PC-3 (cell line): Measurements from ENCODE around the gene AFF3. TPM values are rescaled to one million over a fixed set of nuclear protein-coding genes. Genes with fewer than 3 reads are reported as not detected.
"Not testable (repeated sequence)": the region's sequence is repeated elsewhere in the genome, so short reads cannot be mapped to it uniquely, and the experiment has no call there.

Experiments used
- ATAC-seq: fragments of 200-7000 bp; cut with Tn5 transposase; 2 replicates; pipeline ENCODE4 v1.9.1; 2020; ENCODE audit warnings: mild to moderate bottlenecking, moderate library complexity
- BruUV-seq: library from RNA; stranded (reverse); fragments of 400-500 nt; replicated peaks from 2 replicates; lab custom pipeline; 2021; lab: Mats Ljungman, UMichigan
- CTCF ChIA-PET: fragments of 300-600 bp; sonication (Branson Sonifier 250); formaldehyde crosslinking; loops from one replicate; lab custom pipeline; 2022; ENCODE audit warnings: antibody characterized with exemption; lab: Charles Lee
- POLR2A ChIA-PET: fragments of 300-600 bp; sonication (Branson Sonifier 250); formaldehyde crosslinking; loops from one replicate; lab custom pipeline; 2022; ENCODE audit warnings: antibody characterized with exemption; ENCODE audit not compliant: unreplicated experiment; lab: Charles Lee
- DNase-seq: peaks from one replicate; pipeline ENCODE4 v3.0.0-alpha.2; 2015
- H2AFZ ChIP-seq: fragments of 300-600 bp; sonication (generic); 2 replicates; pipeline ENCODE4 v1.6.0; 2016; ENCODE audit warnings: antibody characterized with exemption, low read length
- H3F3A ChIP-seq: fragments of 300-600 bp; sonication (generic); one replicate; pipeline ENCODE4 v1.6.0; 2017; ENCODE audit warnings: antibody characterized with exemption, low read length, control low read depth, mild to moderate bottlenecking; ENCODE audit not compliant: unreplicated experiment
- H3K27ac ChIP-seq: fragments of 300-600 bp; sonication (generic); 2 replicates; pipeline ENCODE4 v1.5.1; 2016; ENCODE audit warnings: mild to moderate bottlenecking, low read length
- H3K27me3 ChIP-seq: fragments of 300-600 bp; sonication (generic); 2 replicates; pipeline ENCODE4 v1.6.1; 2016; ENCODE audit warnings: low read length, mixed read lengths
- H3K36me3 ChIP-seq: fragments of 300-600 bp; sonication (generic); 2 replicates; pipeline ENCODE4 v1.6.1; 2016; ENCODE audit warnings: low read depth, mixed run types, low read length, mixed read lengths
- H3K4me1 ChIP-seq: fragments of 300-600 bp; sonication (generic); 2 replicates; pipeline ENCODE4 v1.5.1; 2016; ENCODE audit warnings: low read length; ENCODE audit not compliant: insufficient read depth
- H3K4me2 ChIP-seq: fragments of 300-600 bp; sonication (generic); 2 replicates; pipeline ENCODE4 v1.6.0; 2016; ENCODE audit warnings: low read length
- H3K4me3 ChIP-seq: fragments of 300-600 bp; sonication (generic); 2 replicates; pipeline ENCODE4 v1.5.1; 2016; ENCODE audit warnings: mild to moderate bottlenecking, low read length, mixed read lengths
- H3K79me2 ChIP-seq: fragments of 300-600 bp; sonication (generic); 2 replicates; pipeline ENCODE4 v1.6.1; 2017; ENCODE audit warnings: low read length, mixed read lengths
- H3K9ac ChIP-seq: fragments of 300-600 bp; sonication (generic); 2 replicates; pipeline ENCODE4 v1.6.0; 2016; ENCODE audit warnings: mild to moderate bottlenecking, low read length
- H3K9me2 ChIP-seq: fragments of 300-600 bp; sonication (generic); replicated peaks from 2 replicates; pipeline ENCODE4 v1.6.1; 2016; ENCODE audit warnings: mixed run types, low read length, mixed read lengths
- H3K9me3 ChIP-seq: fragments of 300-600 bp; sonication (generic); 2 replicates; pipeline ENCODE4 v1.6.1; 2016; ENCODE audit warnings: low read length, mixed read lengths
- H4K20me1 ChIP-seq: fragments of 300-600 bp; sonication (generic); 2 replicates; pipeline ENCODE4 v1.6.1; 2016; ENCODE audit warnings: low read length, mixed read lengths
- EZH2 ChIP-seq: fragments of 300-600 bp; sonication (generic); IDR thresholded peaks from one replicate; pipeline ENCODE4 v1.6.1; 2017; ENCODE audit warnings: antibody characterized with exemption, mild to moderate bottlenecking, low read length; ENCODE audit not compliant: unreplicated experiment
- EZH2phosphoT487 ChIP-seq: fragments of 300-600 bp; sonication (generic); IDR thresholded peaks from 2 replicates; pipeline ENCODE4 v1.6.1; 2018; ENCODE audit warnings: mild to moderate bottlenecking, antibody characterized with exemption, low read length, borderline replicate concordance
- intact Hi-C: fragments of 100-400 bp; cut with micrococcal nuclease; formaldehyde crosslinking; loops from 2 replicates; pipeline ENCODE4 v1.9.0; 2023
- total RNA-seq: library from RNA; depleted of rRNA; stranded (reverse); fragments of >200 nt; gene quantifications from 2 replicates; pipeline ENCODE4 v1.2.3, GENCODE V29; 2014
- TF ChIP-seq, protein P1 (sequence below): fragments of 300-600 bp; sonication (generic); conservative IDR thresholded peaks from 2 replicates; pipeline ENCODE4 v1.5.1; 2017; ENCODE audit warnings: antibody characterized with exemption, low read depth, mild to moderate bottlenecking, low read length

AFF3 gene
- total RNA-seq, 1 experiment from 2014 or later, result 0.04 TPM

DNA sequence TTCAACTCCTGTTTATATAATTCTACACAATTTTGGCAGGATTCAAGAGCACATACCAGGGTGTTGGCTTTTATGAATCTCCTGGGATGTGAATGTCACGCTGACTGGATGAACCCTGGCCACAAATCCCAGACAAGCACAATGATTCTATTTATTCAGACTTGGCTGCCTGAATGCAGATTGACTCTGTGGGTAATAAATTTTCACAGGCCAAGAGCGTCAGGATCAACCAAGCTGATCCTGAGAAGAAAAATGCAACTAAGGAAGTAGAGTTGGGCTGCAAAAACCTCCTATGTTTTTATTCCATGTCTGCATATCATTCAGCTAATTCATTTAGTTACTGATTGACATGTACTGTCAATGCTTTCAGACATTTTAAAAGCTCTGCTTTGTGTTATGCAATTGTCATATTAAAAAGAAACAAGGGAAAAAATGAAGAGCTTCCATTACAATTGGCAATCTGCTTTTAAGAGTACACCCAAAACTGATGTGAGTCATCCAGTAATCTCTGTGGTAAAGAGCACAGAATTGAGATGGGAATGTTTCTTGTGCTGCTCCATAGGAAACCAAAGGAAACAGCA lies 479.5 kb downstream of the AFF3 start:
- H3K4me3 ChIP-seq, result peak overlapping the region; percentile 11; the same call in 1 of the 2 replicates
- no peaks in the 10 kb centered on the region for H3K79me2 ChIP-seq
- H3K27ac ChIP-seq, result peak overlapping the region; percentile 91
- H3K36me3 ChIP-seq, result no peaks in the 10 kb centered on the region
- peak overlapping the region; percentile 23; the same call in 1 of the 2 replicates for H2AFZ ChIP-seq
- no peaks in the 10 kb centered on the region for H3F3A ChIP-seq
- ChIA-PET POLR2A (interaction anchor here (0.7 kb wide), 1 partner anchor 628 kb away, joined by 3 read pairs; no protein-coding TSS in a partner anchor), CTCF (interaction anchor here (1.2 kb wide), 1 partner anchor 10 kb away, joined by 6 read pairs; no protein-coding TSS in a partner anchor)
- H3K4me2 ChIP-seq, result peak overlapping the region; percentile 65
- H3K4me1 ChIP-seq, result peaks cover 22% of the 10 kb centered on the region
- TF ChIP-seq EZH2phosphoT487 (no peak), EZH2 (no peak)
- TF ChIP-seq, protein P1, sequence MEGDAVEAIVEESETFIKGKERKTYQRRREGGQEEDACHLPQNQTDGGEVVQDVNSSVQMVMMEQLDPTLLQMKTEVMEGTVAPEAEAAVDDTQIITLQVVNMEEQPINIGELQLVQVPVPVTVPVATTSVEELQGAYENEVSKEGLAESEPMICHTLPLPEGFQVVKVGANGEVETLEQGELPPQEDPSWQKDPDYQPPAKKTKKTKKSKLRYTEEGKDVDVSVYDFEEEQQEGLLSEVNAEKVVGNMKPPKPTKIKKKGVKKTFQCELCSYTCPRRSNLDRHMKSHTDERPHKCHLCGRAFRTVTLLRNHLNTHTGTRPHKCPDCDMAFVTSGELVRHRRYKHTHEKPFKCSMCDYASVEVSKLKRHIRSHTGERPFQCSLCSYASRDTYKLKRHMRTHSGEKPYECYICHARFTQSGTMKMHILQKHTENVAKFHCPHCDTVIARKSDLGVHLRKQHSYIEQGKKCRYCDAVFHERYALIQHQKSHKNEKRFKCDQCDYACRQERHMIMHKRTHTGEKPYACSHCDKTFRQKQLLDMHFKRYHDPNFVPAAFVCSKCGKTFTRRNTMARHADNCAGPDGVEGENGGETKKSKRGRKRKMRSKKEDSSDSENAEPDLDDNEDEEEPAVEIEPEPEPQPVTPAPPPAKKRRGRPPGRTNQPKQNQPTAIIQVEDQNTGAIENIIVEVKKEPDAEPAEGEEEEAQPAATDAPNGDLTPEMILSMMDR, result no peak
- intact Hi-C loops, result loop anchor here (2.0 to 5.0 kb wide), 2 partner anchors 91 to 146 kb away; no protein-coding TSS in a partner anchor
- H4K20me1 ChIP-seq, result no peaks in the 10 kb centered on the region
- H3K9ac ChIP-seq, result peak overlapping the region; percentile 39; the same call in 1 of the 2 replicates
- BruUV-seq, result no TSS peak
- H3K27me3 ChIP-seq, result no peaks in the 10 kb centered on the region
- no peaks in the 10 kb centered on the region for H3K9me2 ChIP-seq
- DNase-seq (peak; percentile 84), ATAC-seq (peak; percentile 90)
- H3K9me3 ChIP-seq, result no peaks in the 10 kb centered on the region

DNA sequence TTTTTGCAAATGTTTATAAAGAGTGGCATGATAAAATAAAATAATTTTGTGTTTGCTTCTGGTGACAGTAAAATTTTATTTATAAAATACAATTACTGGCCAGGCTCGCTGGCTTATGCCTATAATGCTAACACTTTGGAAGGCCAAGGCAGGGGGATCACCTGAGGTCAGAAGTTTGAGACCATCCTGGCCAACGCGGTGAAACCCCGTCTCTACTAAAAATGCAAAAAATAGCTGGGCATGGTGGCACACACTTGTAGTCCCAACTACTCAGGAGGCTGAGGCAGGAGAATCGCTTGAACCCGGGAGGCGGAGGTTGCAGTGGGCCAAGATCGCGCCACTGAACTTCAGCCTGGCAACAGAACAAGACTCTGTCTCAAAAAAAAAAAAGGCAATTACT lies 480.6 kb downstream of the AFF3 start:
- DNase-seq, H2AFZ ChIP-seq, H3K9me2 ChIP-seq, H3K4me2 ChIP-seq, H3K36me3 ChIP-seq, POLR2A ChIA-PET, H3K9ac ChIP-seq, BruUV-seq, ATAC-seq, H3K9me3 ChIP-seq, H3K27me3 ChIP-seq, H3F3A ChIP-seq, H3K79me2 ChIP-seq, H3K4me3 ChIP-seq, H4K20me1 ChIP-seq: not testable (repeated sequence)
- CTCF ChIA-PET, result interaction anchor here (0.6 kb wide), 1 partner anchor 136 kb away, joined by 3 read pairs; no protein-coding TSS in a partner anchor
- intact Hi-C loops, result loop anchor here (2.0 to 5.0 kb wide), 2 partner anchors 89 to 147 kb away; no protein-coding TSS in a partner anchor
- H3K27ac ChIP-seq, result peak overlapping the region; percentile 91
- H3K4me1 ChIP-seq, result peaks cover 22% of the 10 kb centered on the region

DNA sequence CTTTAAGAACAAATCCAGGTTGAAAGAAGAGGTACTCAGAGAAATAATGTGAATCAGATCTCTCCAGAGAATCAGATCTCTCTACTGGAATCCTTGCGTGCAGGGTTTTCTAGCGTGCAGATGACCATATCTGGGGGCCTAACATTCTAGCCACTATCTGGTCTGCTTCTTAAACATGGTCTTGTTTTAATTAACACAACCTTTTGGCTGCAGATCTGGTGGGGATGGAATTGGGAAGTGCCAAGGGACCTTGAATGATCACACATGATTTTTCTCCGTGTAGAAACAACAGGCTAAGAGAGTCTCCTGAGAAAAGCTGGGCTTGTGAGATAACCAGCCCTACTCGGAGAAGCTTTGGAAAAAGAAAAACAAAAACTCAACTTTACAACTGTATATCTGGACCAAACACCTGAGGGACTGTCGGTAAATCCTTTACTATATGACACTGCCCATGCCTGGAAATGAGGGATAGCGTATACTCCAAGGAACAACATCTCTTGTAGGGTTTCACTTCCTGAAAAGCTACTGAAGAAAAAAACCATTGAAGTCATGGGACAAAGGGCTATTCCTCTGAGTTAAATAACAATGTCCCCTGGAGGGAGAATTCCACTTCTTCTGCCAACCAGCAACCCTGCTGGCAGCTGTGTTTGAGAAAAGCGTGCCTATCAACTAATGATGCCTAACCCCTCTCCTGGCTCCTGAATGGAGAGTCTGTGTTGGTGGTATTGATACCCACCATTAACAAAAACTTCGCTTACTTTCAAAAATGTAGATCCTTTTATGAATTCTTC lies 481.6 kb downstream of the AFF3 start:
- Histone ChIP-seq H3F3A (no peaks in the 10 kb centered on the region), H3K4me2 (no peak overlapping the region), H3K79me2 (no peaks in the 10 kb centered on the region), H3K27ac (no peak overlapping the region), H4K20me1 (no peaks in the 10 kb centered on the region), H3K4me1 (peaks cover 22% of the 10 kb centered on the region), H3K9me3 (no peaks in the 10 kb centered on the region), H3K27me3 (no peaks in the 10 kb centered on the region), H3K36me3 (no peaks in the 10 kb centered on the region), H3K9ac (no peak overlapping the region), H2AFZ (no peak overlapping the region), H3K4me3 (no peak overlapping the region), H3K9me2 (no peaks in the 10 kb centered on the region)
- no TSS peak for BruUV-seq
- no peak for ATAC-seq
- ChIA-PET CTCF (no interaction called here), POLR2A (no interaction called here)
- intact Hi-C loops, result loop anchor here (5.0 kb wide), 1 partner anchor 89 kb away; no protein-coding TSS in a partner anchor
- DNase-seq, result no peak
- TF ChIP-seq, protein P1, result no peak
- TF ChIP-seq EZH2 (no peak), EZH2phosphoT487 (no peak)
